ENCODE results near the gene STIP1.
A peak's percentile ranks its signal among the peaks of the same experiment; 100 is the strongest.

The STIP1 gene

GRCh38 chr11:64185693-64186491, at the start of gene STIP1:
STIP1 (plus strand) TSS chr11:64186171; CDS start chr11:64186262, 91 bp downstream.
- DNase-seq: peak; percentile 96

DNA sequence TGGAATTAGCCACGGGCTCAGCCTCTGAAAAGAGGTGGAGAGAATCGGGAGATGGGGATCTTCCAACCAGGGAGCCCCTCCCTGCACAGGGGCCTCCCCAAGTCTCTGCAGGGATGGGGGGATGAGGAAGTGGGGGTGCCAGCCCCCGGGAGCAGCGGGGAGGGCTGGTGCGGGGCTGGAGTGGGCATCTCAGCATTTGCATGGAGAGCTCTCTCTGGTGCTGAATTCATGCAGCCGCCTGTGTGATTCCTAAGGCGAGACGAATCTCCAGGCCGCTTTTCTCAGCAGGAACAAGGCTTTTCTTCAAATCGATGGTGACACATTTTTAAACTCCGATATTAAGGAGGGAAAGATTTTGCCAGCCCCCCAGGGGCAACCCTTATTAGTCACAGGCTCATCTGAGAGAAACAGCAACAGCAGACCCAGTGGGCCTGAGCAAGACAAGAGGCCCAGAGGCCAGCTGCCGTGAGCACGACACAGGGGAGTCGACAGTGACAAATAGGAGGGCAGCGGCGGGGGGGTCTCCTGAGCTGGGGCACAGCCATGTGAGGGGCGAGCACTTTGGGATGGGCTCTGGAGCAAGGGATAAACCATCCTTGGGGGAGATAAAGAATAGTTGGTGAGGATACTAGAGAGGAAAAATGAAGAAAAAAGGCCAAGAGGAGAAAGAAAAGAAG, 49.1 kb upstream of the STIP1 start:
- DNase-seq: no peak

- no peak for DNase-seq
These were observed 47.6 kb upstream of the STIP1 start for GRCh38 chr11:64138398-64138797.

- no peak for DNase-seq
These were observed 46.9 kb upstream of the STIP1 start for GRCh38 chr11:64139049-64139448.

GRCh38 chr11:64140082-64140481, 45.9 kb upstream of the STIP1 start:
- DNase-seq: no peak

DNA sequence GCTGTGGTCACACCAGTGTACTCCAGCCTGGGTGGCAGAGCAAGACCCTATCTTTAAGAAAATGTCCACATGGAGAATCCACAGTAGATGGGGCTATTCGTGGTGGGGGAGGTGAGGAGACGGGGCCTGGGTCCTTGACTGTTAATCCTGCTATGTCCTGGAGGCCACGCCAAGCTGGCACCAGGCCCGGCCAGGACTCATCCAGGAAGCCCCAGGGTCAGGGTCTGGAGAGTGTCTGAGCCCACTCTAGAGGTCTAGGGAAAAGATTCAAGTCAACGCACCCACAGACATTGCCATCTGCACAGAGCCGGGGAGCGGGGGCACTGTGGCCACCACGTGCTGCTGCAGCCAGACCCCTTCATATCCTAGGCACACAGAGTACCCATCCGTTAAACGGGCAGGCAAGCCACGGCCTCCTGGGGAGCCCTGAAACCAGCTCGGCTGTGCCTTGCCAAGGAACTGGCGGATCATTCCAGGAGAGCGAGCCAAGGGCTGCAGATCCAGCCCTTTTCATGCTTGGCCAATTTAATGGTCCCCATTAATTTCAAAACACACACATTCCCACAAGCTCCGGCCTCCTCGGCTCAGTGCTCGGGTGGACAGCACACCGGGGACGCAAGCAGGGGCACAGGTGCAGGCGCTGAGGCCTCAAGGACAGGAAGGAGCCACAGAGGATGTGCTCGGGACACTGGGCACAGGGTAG, 44.7 kb upstream of the STIP1 start:
- no peak for DNase-seq

- no peak for DNase-seq
These were observed 41.1 kb upstream of the STIP1 start for GRCh38 chr11:64144587-64145472.

- DNase-seq: peak; percentile 40
These were observed 39.7 kb upstream of the STIP1 start for GRCh38 chr11:64146036-64146955.

DNA sequence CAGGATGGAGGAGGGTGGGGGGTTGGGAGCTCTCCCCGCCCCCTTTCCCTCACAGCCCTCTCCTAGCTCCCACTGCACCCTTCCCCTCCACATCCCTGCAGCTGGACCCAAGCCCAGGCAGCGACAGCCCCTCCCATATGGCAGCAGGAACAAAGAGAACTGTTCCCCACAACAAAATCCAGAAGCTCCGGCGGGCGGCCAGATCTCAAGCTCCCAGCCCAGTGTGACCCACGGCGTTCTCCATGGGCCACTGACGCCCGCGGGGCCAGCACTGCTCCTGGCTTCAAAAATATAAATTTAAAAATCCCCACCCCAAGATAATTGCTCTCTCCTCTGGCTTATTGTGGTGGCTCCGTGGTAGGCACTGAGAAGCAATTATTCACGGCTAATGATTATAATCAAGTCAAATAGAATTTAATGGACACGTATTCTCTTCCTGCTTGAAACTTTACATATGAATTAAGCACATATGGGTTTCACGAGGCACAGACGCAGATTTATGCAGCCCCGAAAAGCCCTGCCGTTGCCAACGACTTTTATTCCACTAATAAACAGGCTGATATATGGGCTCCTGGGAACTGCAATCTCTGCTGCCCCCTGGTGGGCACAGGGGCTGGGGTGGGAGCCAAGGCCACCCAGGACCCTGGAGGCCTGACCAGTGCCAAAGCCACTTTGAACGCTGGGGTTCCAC, 37.6 kb upstream of the STIP1 start:
- DNase-seq: peak; percentile 69

GRCh38 chr11:64148917-64149617, 36.9 kb upstream of the STIP1 start:
- no peak for DNase-seq

- DNase-seq: no peak
These were observed 35.9 kb upstream of the STIP1 start for GRCh38 chr11:64150051-64150450.

DNA sequence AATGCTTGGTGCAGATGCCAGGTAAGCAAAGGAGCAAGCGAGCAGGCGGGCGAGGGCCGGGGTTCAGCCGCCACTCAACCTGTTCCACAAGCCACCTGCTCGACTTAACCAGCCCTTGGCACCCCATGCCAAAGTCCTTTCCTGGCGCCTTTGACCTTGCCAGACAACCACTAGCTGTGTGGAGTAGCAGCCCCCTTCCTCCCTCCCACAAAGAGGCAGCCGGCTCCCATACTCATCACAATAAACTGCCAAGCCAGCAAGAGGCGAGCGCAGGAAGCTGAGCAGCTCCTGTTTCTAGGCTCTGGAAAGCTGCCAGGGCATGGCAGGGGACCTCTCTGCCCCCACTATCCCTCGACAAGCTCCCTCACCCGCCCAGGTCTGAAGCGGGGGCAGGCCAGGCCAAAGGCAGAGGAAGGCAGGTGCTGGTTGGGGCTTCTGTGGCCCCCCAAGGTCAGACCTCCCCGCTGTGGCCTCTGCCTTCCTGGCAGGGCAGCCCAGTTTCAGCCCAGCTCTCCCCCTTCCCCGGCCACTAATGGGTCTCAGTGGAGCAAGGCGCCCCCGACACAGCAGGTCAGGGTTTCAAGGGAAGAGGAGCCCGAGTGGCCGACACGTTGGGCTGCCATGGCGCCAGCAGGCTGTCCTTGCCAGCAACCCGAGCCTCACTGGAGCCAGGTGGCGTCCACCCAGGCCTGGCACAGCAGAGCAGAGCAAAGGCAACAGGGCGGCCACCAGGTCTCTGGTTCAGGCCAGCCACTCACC, 35.3 kb upstream of the STIP1 start:
- DNase-seq: no peak

DNA sequence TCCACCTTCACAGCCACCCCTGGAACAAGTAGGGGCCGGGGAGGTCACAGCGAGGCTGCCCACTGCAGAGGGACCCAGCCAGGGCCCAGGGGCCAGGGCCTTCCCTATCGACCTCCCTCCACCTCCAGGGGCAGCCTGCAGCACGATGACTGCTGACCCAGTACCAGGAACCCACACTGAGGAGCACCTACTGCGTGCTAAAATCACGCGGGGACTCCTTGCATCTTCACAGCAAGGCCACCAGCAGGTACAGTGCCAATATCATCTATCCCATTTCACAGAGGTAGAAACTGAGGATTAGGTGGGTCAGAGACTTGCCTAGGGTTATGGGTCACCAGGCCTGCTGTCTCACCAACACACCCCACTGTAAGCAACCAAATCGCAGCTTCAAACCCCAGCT, 34.6 kb upstream of the STIP1 start:
- no peak for DNase-seq

DNA sequence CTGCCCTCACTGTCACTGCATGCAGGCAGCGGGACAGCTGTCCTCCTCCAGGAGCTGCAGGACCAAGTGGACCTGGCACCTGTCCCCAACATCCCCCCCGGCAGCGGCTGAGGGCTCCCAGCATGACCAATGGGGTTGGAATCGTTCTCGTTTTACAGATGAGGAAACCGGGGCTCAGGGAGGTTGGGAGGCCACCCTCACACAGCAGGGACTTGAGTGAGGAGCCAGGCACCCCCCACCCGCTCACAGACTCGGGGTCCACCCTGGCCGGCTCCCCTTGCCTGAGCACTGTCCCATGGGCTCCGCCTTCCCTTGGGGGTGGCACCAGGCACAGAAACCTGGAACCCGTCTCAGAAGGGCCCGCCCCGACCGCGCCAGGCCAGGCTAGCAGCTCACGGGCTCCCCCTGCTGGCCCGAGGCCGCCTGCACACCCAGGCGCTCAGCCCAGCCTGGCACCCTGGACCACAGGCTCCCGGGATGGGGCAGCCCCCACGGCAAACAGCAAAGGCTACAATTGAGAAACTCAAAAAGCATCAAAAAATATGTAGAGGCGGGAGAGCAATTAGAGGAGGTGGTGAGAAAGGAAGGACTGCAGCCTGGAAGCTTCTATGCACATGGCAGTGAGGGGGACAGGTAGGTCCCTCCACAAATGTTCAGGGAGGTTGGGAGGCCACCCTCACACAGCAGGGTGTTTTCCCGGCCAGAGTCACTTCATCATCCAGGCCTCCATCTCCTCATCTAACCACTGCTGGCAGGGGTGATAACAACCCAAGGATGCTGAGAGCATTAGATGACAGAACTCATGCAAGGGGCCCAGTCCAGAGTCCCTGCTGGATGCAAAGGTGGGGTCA, 32.9 kb upstream of the STIP1 start:
- DNase-seq: peak; percentile 61

GRCh38 chr11:64153812-64154211, 32.2 kb upstream of the STIP1 start:
- no peak for DNase-seq

GRCh38 chr11:64156235-64157011, 29.5 kb upstream of the STIP1 start:
- DNase-seq: no peak

DNA sequence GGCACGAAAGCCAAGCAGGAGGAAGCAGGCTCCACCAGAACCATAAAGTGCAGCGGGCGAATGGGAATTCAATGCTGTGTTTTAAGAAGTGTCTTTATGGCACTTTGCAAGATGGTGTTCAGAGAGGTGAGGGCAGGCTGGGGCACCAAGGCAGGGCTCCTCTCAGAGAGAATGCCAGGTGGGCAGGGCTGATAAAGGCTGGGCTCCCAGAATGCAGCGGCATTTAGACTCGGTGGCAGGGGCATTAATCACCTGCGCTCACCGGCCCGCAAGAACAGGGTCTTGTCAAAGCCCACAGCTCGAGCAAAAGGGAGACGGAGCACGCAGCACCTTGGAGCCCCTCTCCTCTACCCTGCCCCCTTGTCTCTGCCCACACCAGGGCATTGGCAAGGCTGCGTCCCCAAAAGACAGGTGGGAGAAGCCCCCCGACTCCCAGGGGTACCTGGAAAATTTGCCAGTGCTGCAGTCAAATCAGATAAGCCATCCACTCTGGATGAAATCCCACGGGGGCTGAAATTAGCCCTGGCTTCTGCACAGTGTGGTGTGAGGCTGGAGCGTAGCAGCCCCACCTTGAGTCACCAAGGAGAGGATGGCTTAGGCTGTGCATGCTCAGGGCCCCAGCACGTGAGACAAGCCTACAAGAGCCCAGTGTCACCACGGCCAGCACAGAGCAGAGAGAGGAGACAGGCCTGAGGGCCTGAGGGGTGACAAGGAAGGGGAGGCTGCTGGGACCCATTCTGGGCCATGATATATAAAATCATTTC, 28.2 kb upstream of the STIP1 start:
- no peak for DNase-seq
